Neural progenitor cell (in vitro differentiated cells): ENCODE measurements around the gene DYNLRB1.

Experiments
- CTCF ChIP-seq: fragments of 200-600 bp; sonication (generic); IDR thresholded peaks from 2 replicates; pipeline ENCODE4 v1.5.1; 2017; ENCODE audit warnings: antibody characterized with exemption, mild to moderate bottlenecking
- EZH2 ChIP-seq: fragments of 200-600 bp; sonication (generic); IDR thresholded peaks from 2 replicates; pipeline ENCODE4 v1.6.1; 2017; ENCODE audit warnings: antibody characterized with exemption, mild to moderate bottlenecking, moderate library complexity
- EZH2phosphoT487 ChIP-seq: fragments of 200-600 bp; sonication (generic); IDR thresholded peaks from 2 replicates; pipeline ENCODE4 v1.6.1; 2017; ENCODE audit warnings: antibody characterized with exemption

GRCh38 chr20:34560614-34561013, 44.4 kb downstream of the DYNLRB1 start:
- TF ChIP-seq CTCF (no peak), EZH2 (no peak), EZH2phosphoT487 (no peak)
